Activated CD8-positive, alpha-beta T cell treated with anti-CD3 and anti-CD28 coated beads for 36 hours (primary cell): ENCODE data around the gene TIMP2. TPM values are rescaled to one million over a fixed set of nuclear protein-coding genes. Genes with fewer than 3 reads are reported as not detected.
A peak's percentile ranks its signal among the peaks of the same experiment; 100 is the strongest.

ENCODE experiments used
- ATAC-seq: fragments of 200-7000 bp; cut with Tn5 transposase; one replicate; pipeline ENCODE4 v1.10.0; 2021; ENCODE audit warnings: mild to moderate bottlenecking, moderate library complexity
- CTCF ChIA-PET: fragments of 350-600 bp; sonication (Branson Sonifier 250); formaldehyde crosslinking; loops from one replicate; lab custom pipeline; 2021; ENCODE audit warnings: antibody characterized with exemption; lab: Charles Lee
- POLR2A ChIA-PET: fragments of 350-600 bp; sonication (Branson Sonifier 250); formaldehyde crosslinking; loops from one replicate; lab custom pipeline; 2021; ENCODE audit warnings: antibody characterized with exemption; lab: Charles Lee
- DNase-seq: peaks from one replicate; pipeline ENCODE4 v3.0.0-alpha.2; 2020
- H3K27ac Mint-ChIP-seq: one replicate; pipeline ENCODE4 v1.8.0; 2021; ENCODE audit warnings: mild to moderate bottlenecking, mixed read lengths
- H3K27me3 Mint-ChIP-seq: one replicate; pipeline ENCODE4 v1.8.0; 2021; ENCODE audit warnings: mixed read lengths
- H3K36me3 Mint-ChIP-seq: one replicate; pipeline ENCODE4 v1.8.0; 2021; ENCODE audit warnings: low read depth, mixed read lengths
- H3K4me1 Mint-ChIP-seq: one replicate; pipeline ENCODE4 v1.8.0; 2021; ENCODE audit warnings: low read depth, mixed read lengths
- H3K4me3 Mint-ChIP-seq: one replicate; pipeline ENCODE4 v1.8.0; 2021; ENCODE audit warnings: mild to moderate bottlenecking, moderate library complexity, mixed read lengths
- H3K9me3 Mint-ChIP-seq: one replicate; pipeline ENCODE4 v1.8.0; 2021; ENCODE audit warnings: mixed read lengths
- intact Hi-C: fragments of 100-400 bp; cut with micrococcal nuclease; formaldehyde crosslinking; loops from one replicate; pipeline ENCODE4 v1.10.0; 2022
- total RNA-seq, 2 experiments: library from RNA; stranded (reverse); gene quantifications; one replicate each; pipeline ENCODE4 v1.2.3, GENCODE V29; 2021
- TF ChIP-seq, protein P1 (sequence below): fragments of 200-600 bp; IDR thresholded peaks from one replicate; pipeline ENCODE4 v1.8.0; 2022; ENCODE audit warnings: antibody characterized with exemption, mild to moderate bottlenecking

TIMP2 gene
- total RNA-seq, 2 experiments from 2014 or later: 2.4 to 2.5 TPM

DNA sequence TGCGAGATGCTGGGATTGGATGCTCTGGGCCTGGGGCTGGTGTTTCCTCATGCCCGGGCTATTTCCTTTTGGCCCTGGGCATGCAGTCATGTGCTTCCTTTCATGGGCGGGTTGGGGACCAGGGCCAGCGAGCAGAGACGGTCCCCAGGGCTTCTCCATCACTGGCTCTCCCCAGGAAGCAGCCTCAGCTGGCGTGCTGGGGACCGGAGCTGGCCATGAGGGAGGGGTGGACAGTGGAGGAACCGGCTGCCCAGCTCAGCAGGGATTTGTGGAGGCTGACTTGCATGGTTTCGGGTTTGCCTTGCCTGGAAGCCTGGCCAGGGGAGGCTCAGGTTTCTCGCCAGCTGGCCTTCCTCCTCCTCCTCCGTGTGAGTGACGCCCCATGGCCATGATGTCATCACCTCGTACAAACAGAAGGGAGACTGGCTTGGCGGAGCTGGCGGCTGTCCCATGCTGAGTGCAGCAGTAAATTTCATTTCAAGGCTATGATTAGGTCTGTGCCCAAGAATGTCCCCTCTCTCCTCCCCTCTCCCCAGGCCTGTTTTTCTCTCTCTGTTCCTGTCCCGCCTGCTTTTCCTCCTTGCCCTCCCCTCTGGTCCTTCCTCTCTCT, 8.9 kb upstream of the TIMP2 start:
- DNase-seq (no peak), ATAC-seq (no peak)
- CTCF ChIA-PET: no interaction called here
- H3K27me3 Mint-ChIP-seq: no peaks in the 10 kb centered on the region
- H3K4me3 Mint-ChIP-seq: no peak overlapping the region
- H3K4me1 Mint-ChIP-seq: peaks cover 7% of the 10 kb centered on the region
- H3K9me3 Mint-ChIP-seq: no peaks in the 10 kb centered on the region
- intact Hi-C loops: no loop called here
- no peaks in the 10 kb centered on the region for H3K36me3 Mint-ChIP-seq
- POLR2A ChIA-PET: interaction anchor here (1.0 kb wide), 1 partner anchor 16 kb away, joined by 3 read pairs; no protein-coding TSS in a partner anchor
- TF ChIP-seq, protein P1, sequence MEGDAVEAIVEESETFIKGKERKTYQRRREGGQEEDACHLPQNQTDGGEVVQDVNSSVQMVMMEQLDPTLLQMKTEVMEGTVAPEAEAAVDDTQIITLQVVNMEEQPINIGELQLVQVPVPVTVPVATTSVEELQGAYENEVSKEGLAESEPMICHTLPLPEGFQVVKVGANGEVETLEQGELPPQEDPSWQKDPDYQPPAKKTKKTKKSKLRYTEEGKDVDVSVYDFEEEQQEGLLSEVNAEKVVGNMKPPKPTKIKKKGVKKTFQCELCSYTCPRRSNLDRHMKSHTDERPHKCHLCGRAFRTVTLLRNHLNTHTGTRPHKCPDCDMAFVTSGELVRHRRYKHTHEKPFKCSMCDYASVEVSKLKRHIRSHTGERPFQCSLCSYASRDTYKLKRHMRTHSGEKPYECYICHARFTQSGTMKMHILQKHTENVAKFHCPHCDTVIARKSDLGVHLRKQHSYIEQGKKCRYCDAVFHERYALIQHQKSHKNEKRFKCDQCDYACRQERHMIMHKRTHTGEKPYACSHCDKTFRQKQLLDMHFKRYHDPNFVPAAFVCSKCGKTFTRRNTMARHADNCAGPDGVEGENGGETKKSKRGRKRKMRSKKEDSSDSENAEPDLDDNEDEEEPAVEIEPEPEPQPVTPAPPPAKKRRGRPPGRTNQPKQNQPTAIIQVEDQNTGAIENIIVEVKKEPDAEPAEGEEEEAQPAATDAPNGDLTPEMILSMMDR: no peak
- no peak overlapping the region for H3K27ac Mint-ChIP-seq

- ChIA-PET POLR2A (interaction anchor here (1.0 kb wide), 1 partner anchor 15 kb away, joined by 3 read pairs; no protein-coding TSS in a partner anchor), CTCF (no interaction called here)
- peaks cover 7% of the 10 kb centered on the region for H3K4me1 Mint-ChIP-seq
- TF ChIP-seq, protein P1: no peak
- intact Hi-C loops: no loop called here
- no peak overlapping the region for H3K4me3 Mint-ChIP-seq
- ATAC-seq: peak; percentile 98
- H3K27ac Mint-ChIP-seq: peak overlapping the region; percentile 81
- H3K36me3 Mint-ChIP-seq: no peaks in the 10 kb centered on the region
- DNase-seq: peak; percentile 72
- no peaks in the 10 kb centered on the region for H3K27me3 Mint-ChIP-seq
- no peaks in the 10 kb centered on the region for H3K9me3 Mint-ChIP-seq
Observed at GRCh38 chr17:78933025-78933958, 8.1 kb upstream of the TIMP2 start.

DNA sequence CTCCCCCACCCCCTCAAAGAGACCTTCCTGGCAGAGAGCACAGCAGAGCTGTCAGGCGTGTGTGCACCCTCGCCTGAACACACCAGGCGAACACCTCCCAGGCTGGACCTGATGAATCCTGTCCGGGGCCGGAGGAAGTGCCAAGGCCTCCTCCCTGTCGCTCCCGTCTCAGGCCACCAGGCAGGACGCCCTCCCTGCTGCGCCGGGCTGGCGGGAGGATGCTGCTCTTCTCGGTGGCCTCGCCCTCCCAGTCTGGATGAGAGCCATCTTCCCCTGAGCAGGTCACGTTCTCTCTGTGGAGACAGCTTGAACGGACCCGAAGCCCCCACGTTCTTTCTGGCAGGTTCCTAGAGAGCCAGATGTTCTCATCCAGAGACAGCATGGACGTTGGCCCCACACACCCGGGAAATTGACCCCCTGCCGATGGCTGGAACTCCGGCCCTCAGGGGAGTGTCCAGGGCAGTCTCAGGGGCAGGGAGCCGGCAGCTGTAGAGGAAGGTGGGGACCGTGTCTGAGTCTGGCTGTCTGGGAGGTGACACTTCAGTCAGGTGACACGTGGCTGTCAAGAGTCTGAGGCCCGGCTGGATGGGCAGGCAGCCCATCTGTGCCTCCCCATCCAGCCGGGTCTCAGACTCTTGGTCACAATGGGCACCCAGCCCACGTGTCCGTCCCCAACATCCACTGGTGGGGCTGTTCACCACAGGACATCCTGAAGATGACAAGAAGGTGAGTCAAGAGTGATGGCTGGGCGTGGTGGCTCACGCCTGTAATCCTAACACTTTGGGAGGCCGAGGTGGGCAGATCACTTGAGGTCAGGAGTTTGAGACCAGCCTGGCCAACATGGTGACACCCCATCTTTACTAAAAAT, 5.0 kb upstream of the TIMP2 start:
- H3K27ac Mint-ChIP-seq: no peak overlapping the region
- DNase-seq (no peak), ATAC-seq (no peak)
- TF ChIP-seq, protein P1: no peak
- no peaks in the 10 kb centered on the region for H3K9me3 Mint-ChIP-seq
- no peaks in the 10 kb centered on the region for H3K36me3 Mint-ChIP-seq
- CTCF ChIA-PET: no interaction called here
- H3K4me3 Mint-ChIP-seq: no peak overlapping the region
- intact Hi-C loops: no loop called here
- POLR2A ChIA-PET: no interaction called here
- peaks cover 4% of the 10 kb centered on the region for H3K27me3 Mint-ChIP-seq
- H3K4me1 Mint-ChIP-seq: peaks cover 7% of the 10 kb centered on the region

GRCh38 chr17:78925662-78926555, 722 bp upstream of the TIMP2 start:
- intact Hi-C loops: no loop called here
- peak overlapping the region; percentile 15 for H3K4me3 Mint-ChIP-seq
- TF ChIP-seq, protein P1: no peak
- ChIA-PET POLR2A (interaction anchor here (1.0 kb wide), 1 partner anchor 43 kb away, joined by 3 read pairs; no protein-coding TSS in a partner anchor), CTCF (no interaction called here)
- H3K27me3 Mint-ChIP-seq: peaks cover 6% of the 10 kb centered on the region
- H3K27ac Mint-ChIP-seq: no peak overlapping the region
- peak; percentile 22 for DNase-seq
- H3K4me1 Mint-ChIP-seq: peaks cover 15% of the 10 kb centered on the region
- no peaks in the 10 kb centered on the region for H3K36me3 Mint-ChIP-seq
- H3K9me3 Mint-ChIP-seq: no peaks in the 10 kb centered on the region
- no peak for ATAC-seq
